Ovary (tissue), 9 donors: ENCODE data around the gene RGS6. TPM values are rescaled to one million over a fixed set of nuclear protein-coding genes. Genes with fewer than 3 reads are reported as not detected.

ENCODE experiments used
- DNase-seq, 5 donors: peaks; one replicate each; pipeline ENCODE4 v3.0.0-alpha.2; 2019 to 2020
- H3K27ac ChIP-seq, 2 donors: fragments of 200-600 bp; one replicate each; pipeline versions ENCODE4 v1.5.1 to v1.8.0; 2019 to 2022
- H3K27me3 ChIP-seq: fragments of 200-600 bp; one replicate; pipeline ENCODE4 v1.8.0; 2022
- H3K36me3 ChIP-seq: fragments of 200-600 bp; sonication (generic); one replicate; pipeline ENCODE4 v1.5.1; 2019
- H3K4me1 ChIP-seq: one replicate; pipeline ENCODE4 v1.8.1; 2013; ENCODE audit warnings: mild to moderate bottlenecking, moderate library complexity; ENCODE audit not compliant: insufficient read depth
- H3K4me3 ChIP-seq: fragments of 200-600 bp; sonication (generic); one replicate; pipeline ENCODE4 v1.5.1; 2017
- H3K9me3 ChIP-seq, 2 donors: fragments of 200-600 bp in 1 of 2; sonication (generic) in 1 of 2; one replicate each; pipeline versions ENCODE4 v1.5.1 to v1.8.1; 2013 to 2019; ENCODE audit warnings: mild to moderate bottlenecking in 1 of 2, moderate library complexity in 1 of 2
- CTCF ChIP-seq, 3 donors: fragments of 450-650 bp in 2 of 3; fragments of 200-600 bp in 1 of 3; IDR thresholded peaks; one replicate each; pipeline versions ENCODE4 v1.5.1 to v1.8.0; 2016 to 2022; ENCODE audit warnings: antibody characterized with exemption in 3 of 3, mild to moderate bottlenecking in 1 of 3
- EP300 ChIP-seq: sonication (generic); formaldehyde crosslinking; IDR thresholded peaks from one replicate; pipeline ENCODE4 v1.6.1; 2017; ENCODE audit warnings: antibody characterized with exemption
- POLR2A ChIP-seq: fragments of 450-650 bp; IDR thresholded peaks from one replicate; pipeline ENCODE4 v1.6.1; 2017; ENCODE audit warnings: antibody characterized with exemption, mild to moderate bottlenecking, moderate library complexity
- WGBS, 3 donors: extraction: QIAGEN DNeasy Blood & Tissue Kit in 1 of 3; methylation state at CpG; one replicate each; pipeline versions ENCODE4 v1.1.5 to v1.1.7; 2013 to 2017; 5-methylcytosine and 5-hydroxymethylcytosine counted together
- intact Hi-C, 4 donors: fragments of 100-400 bp; cut with DNase I; formaldehyde crosslinking; loops; one replicate each; pipeline versions ENCODE4 v1.11.0 to v1.15.1; 2022 to 2023
- polyA plus RNA-seq, 2 donors: library from polyadenylated mRNA; stranded (reverse); fragments of 200-250 nt in 1 of 2; fragments of 350-450 nt in 1 of 2; fragmentation: Illumina TruSeq in 1 of 2; extraction: RNeasy Lipid Tissue Mini Kit (QIAGEN cat#74804) in 1 of 2; gene quantifications; one replicate each; pipeline ENCODE4 v1.2.3, GENCODE V29; 2013 to 2014
- total RNA-seq, 7 donors: library from RNA; depleted of rRNA in 2 of 7; stranded (reverse); fragments of >200 nt in 2 of 7; fragmentation: NEBNext Ultra II Directional in 3 of 7; extraction: Animal tissue kit (Norgen Biotek cat#: 25700) in 3 of 7; gene quantifications; one replicate each; pipeline versions ENCODE4 v1.1.0 to v1.2.4, GENCODE V29; 2016 to 2023
- donor health status: DM: no; HTN: no; CAD: no; lungs with moderate emphysema.
- donor health status: DM: no; HTN: no; CAD: no.
- donor health status: Bipolar disorder and iron deficiency.
- donor health status: DM: yes; HTN: yes; CAD: no.
- donor health status: DM: no; HTN: no; CAD: no.
- donor health status: DM: yes; HTN: yes; CAD: no.

RGS6 gene
- total and polyA plus RNA-seq, 9 donors, result 0.53 to 6.9 (median 1.1) TPM

GRCh38 chr14:72254202-72254936 lies 322.1 kb downstream of the RGS6 start:
- Histone ChIP-seq H3K27me3 (no peaks in the 10 kb centered on the region), H3K27ac (no peak overlapping the region), H3K9me3 (no peaks in the 10 kb centered on the region), H3K4me3 (no peak overlapping the region), H3K36me3 (no peaks in the 10 kb centered on the region), H3K4me1 (no peaks in the 10 kb centered on the region)
- intact Hi-C loops, result no loop called here
- 82 to 90% (median 85%) methylated on average over 2 of the region's 2 CpGs for WGBS, 3 donors
- no peak for DNase-seq
- TF ChIP-seq EP300 (no peak), CTCF (IDR thresholded peaks at IDR 0.05) (no peak), POLR2A (no peak)

- intact Hi-C loops, result no loop called here
- Histone ChIP-seq H3K4me3 (no peak overlapping the region), H3K27ac (no peak overlapping the region), H3K4me1 (no peaks in the 10 kb centered on the region), H3K9me3 (no peaks in the 10 kb centered on the region), H3K36me3 (no peaks in the 10 kb centered on the region), H3K27me3 (no peaks in the 10 kb centered on the region)
- 76 to 96% (median 85%) methylated on average over 4 of the region's 4 CpGs for WGBS, 3 donors
- TF ChIP-seq EP300 (no peak), CTCF (IDR thresholded peaks at IDR 0.05) (no peak), POLR2A (no peak)
- no peak for DNase-seq
Measured at GRCh38 chr14:72254937-72255472, 322.8 kb downstream of the RGS6 start.

- no peak for DNase-seq
- H3K27ac ChIP-seq, result no peak overlapping the region
- no peaks in the 10 kb centered on the region for H3K36me3 ChIP-seq
- H3K4me1 ChIP-seq, result no peaks in the 10 kb centered on the region
- TF ChIP-seq POLR2A (no peak), EP300 (no peak), CTCF (IDR thresholded peaks at IDR 0.05) (no peak)
- H3K9me3 ChIP-seq, result no peaks in the 10 kb centered on the region
- no peak overlapping the region for H3K4me3 ChIP-seq
- WGBS, 3 donors, result 60 to 100% (median 98%) methylated on average over 1 of the region's 1 CpG
- no peaks in the 10 kb centered on the region for H3K27me3 ChIP-seq
- intact Hi-C loops, result no loop called here
Measured at GRCh38 chr14:72256055-72256454, 323.8 kb downstream of the RGS6 start.

DNA sequence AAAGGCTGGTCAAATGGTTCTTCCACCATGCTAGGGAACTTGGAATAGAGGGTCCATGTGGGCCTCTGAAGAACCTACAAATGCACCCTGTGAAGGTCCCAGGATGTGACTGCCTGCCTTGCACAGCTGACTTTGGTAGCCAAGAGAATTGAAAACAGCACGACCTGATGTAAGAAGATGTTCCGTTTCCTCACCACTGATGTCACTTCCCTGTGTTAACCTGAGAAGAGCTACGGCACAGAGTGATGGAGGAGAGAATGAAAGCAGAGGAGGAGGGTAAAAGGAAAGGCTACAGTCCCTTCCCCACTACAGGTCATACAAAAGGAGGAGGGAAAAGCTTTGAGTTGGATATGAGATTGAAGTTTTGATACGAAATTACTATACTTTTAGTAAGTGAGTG lies 328.8 kb downstream of the RGS6 start:
- no peak overlapping the region for H3K4me3 ChIP-seq
- intact Hi-C loops, result no loop called here
- TF ChIP-seq POLR2A, result no peak
- TF ChIP-seq EP300, result no peak
- TF ChIP-seq CTCF (IDR thresholded peaks at IDR 0.05), result no peak
- no peak overlapping the region for H3K27ac ChIP-seq
- WGBS, 3 donors, result 76 to 90% (median 80%) methylated on average over 4 of the region's 4 CpGs
- no peaks in the 10 kb centered on the region for H3K9me3 ChIP-seq
- no peak for DNase-seq
- no peaks in the 10 kb centered on the region for H3K4me1 ChIP-seq
- H3K36me3 ChIP-seq, result no peaks in the 10 kb centered on the region
- H3K27me3 ChIP-seq, result no peaks in the 10 kb centered on the region
